Amygdala (tissue), 56 donors: ENCODE data around the gene INPP4A.
"Not testable (repeated sequence)": the region's sequence is repeated elsewhere in the genome, so short reads cannot be mapped to it uniquely, and the experiment has no call there.

Experiments
- DNase-seq, 56 donors: peaks; one replicate each; lab custom pipeline; 2025; lab: John Stamatoyannopoulos, UW

The INPP4A gene

DNA sequence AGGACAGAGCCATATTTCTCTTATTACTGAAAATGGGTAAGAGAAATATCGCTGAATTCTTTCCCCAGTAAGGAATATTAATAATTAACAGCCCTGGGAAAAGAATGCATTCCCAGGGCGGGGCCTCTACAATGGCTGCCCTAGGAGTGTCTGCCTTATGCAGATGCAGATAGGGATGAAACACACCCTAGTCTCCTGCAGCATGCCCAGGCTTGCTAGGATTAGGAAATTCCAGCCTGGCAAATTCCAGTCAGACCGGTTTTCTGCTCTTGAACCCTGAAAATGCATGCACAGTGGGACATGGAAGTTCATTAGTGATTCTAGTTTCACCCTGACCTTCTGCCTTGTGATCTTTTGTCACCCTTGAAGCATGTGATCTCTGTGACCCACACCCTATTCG, 9.0 kb upstream of the INPP4A start:
- DNase-seq: not testable (repeated sequence)

DNA sequence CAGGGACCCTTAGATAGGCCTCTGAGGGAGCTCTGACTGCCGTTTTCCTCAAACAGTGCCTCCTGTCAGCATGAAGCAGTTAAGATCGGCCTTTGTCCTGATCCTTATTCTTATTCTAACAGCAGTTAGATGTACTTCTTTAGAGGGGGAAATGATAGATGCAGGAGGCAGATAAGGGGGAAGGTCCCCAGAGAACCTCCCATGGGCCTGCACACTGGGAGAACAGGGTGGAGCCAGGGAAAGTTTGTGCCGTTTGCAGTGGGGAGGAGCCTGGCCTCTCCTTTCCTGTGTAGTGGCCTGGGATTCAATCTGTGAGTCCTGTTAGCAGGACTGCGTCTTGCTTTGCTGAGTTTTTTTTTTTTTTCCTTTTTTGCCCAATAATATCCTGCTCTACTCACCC, 7.9 kb upstream of the INPP4A start:
- DNase-seq: no peak

DNA sequence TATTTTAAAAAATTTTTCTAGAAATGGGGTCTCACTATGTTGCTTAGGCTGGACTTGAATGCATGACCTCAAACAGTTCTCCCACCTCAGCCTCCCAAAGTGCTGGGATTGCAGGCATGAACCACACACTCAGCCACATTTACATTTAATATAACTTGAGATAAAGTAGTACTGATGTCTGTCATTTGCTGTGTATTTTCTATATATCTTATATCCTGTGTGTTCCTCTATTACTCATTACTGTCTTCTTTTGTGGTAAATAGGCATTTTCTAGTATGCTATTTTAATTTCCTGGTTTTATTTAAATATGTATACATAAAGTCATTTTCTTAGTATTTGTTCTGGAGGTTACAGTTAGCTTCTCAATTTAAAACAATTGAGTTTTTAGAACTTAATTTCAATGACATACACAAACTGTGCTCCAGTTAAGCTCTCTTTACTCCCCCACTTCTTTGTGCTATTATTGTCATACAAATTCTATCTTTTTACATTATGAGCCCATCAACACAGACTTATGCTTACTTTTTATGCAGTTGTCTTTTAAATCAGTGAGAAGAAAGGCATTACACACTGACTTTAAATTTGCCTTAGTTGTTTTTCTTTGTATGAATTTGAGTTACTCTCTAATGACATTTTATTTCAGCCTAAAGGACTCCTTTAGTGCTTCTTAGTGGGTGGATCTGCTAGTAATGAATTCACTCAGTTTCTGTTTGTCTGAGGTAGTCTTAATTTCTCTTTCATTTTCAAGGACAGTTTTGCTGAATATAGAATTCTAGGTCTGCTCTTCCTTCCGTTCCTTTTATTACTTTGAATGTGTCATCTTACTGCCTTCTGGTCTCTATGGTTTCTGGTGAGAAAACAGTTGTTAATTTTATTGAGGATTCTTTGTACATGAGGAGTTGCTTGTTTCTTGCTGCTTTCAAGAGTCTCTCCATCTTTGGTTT, 6.2 kb upstream of the INPP4A start:
- DNase-seq: no peak

DNA sequence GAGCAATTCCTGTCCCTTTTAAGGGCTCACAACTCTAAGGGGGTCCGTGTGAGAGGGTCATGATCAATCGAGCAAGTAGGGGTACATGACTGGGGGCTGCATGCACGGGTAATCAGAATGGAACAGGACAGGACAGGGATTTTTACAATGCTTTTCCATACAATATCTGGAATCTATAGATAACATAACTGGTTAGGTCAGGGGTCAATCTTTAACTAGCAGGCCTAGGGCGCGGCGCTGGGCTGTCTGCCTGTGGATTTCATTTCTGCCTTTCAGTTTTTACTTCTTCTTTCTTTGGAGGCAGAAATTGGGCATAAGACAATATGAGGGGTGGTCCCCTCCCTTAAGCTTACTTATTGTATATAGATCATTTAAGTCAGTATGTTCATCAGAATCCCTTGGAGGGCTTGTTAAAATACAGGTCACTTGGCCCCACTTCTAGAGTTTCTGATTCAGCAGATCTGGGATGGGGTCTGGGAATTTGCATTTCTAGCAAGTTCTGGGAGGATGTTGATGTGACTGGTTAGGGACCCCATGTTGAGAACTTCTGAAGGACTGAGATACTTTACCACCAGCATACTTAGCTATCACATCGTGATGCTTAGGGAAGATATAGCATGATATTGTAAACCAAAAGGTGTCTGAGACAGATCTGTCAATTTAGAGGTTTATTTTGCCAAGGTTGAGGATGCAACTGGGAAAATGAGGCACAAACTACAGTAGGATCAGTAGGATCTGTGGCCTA, 2.8 kb upstream of the INPP4A start:
- DNase-seq: no peak

DNA sequence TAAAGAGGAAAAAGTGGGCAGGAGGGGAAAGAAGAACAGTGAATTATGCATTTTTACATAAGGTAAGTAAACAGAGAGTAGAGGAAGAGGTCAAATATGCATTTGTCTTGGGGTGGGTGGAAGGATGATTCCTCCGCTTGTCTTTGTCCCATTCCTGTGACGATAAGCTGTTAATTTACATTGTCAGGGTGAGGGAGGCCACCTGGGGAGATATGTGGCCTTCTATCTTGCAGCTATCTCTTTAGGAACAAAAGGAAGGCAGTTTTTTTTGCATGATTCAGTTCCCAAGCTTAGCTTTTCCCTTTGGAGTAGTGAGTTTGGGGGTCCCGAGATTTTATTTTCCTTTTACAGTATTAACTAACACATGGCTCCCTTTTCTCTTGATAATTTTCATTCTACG, 2.2 kb upstream of the INPP4A start:
- no peak for DNase-seq

DNA sequence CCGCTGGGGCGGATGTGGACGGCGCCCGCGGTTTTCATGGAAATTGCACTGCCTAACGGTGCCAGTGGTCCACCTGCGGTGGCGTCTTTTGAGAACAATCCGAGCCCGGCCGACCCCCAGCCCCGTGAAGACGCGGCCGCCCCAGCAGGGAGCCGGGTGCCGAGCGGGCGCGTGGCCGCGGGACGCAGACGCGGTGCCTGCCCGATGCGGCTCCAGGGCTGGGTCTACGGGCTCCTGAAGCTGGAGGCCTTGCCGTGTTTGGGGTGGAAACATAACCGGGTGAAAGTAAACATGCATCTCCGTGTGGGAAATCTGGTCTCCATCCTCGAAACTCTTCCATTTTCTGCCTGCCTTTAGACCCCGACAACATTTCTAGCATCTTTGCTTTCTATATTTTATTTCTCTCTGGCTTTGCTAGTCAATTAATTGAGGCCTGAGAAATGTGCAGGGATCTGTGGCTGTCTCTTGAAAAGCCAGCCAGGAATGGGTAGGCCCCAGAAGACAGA, 572 bp downstream of the INPP4A start:
- DNase-seq: peak in 2 of 56 donors; percentile 30 to 35

DNA sequence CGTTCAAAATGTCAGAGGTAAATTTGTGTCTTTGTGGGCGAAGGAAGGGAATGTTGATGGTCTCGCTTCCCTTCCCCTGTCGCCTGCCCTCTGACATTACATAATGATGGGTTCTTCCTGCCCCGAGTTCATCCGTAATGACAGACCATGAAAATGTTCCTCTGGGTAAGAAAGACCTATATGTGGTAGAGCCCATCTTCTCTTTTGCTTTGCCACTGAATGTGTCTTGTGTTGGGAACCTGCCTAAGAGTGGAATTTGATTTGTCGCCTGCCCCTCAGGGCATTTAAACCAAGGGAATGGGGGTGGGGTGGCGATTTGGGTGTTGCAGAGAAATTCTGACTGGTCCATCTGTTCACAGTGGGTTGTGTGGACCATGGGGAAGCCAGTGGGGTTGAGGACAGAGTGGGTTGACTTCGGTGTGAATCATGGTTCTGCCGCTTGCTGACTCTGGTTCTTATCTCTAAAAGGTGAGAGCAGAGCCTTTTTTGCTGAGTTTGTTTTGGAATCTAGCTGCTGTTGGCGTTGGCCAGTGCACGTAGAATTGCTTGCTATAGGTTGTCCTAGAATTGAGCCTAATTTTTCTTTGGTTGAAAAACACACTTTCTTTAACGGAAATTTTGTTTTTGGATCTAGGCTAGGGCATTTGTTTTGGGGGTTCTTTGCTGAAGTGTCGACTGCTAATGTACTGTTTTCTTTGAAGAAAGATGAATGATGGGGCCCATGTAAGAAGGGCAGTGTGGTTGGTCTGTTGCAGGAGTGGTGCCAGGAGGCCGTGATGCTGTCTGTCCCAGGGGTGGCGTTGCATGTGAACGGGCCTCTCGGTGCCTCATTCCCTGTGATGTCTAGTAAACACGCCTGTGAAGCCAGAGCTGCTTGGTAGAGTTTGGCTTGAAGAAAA, 1.3 kb downstream of the INPP4A start:
- DNase-seq: no peak

DNA sequence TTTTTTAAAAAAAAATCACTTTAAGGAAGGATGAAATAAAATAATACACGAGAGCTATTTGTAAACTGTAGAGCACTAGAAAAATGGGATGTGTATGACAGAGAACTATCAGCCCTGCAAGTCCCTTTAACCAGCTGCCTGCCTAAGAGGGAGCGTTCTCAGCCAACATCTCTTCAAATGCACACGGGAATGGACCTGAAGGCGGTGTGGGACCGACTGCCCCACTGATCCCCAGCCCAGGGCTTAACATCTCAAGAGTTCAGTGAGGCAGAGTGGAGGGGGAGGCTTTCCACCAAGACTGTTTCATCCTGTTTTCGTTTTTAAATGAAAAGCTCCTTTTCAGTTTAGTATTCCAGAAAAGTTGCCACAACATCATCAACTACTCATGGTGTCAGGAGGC, 2.2 kb downstream of the INPP4A start:
- DNase-seq: no peak

DNA sequence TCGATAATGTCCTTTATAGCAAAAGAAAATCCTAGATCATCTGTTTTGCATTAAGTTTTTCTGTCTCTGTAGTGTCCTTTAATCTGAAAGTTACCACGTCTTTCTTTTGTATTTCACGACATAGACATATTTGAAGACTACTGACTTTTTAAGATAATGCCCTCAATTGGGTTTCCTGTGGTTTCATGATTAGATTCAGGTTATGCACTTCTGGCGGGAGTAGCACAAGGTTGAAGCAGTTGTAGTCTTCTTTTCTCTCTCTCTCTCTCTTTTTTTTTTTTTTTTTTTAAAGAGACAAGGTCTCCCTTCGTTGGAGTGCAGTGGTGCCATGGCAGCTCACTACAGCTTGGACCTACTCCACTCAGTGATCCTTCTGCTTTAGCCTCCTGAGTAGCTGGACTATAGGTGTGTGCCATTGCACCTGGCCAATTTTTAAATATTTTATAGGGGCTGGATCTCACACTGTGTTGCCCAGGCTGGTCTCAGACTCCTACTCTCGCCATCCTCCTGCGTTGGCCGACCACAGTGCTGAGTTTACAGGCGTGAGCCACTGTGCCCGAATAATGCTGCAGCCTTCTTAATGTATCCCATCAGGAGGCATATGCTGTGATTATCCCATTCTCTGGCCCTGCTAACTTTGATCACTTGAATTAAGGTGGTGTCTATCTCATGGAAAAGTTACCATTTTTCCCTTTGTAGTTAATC, 3.9 kb downstream of the INPP4A start:
- DNase-seq: no peak

DNA sequence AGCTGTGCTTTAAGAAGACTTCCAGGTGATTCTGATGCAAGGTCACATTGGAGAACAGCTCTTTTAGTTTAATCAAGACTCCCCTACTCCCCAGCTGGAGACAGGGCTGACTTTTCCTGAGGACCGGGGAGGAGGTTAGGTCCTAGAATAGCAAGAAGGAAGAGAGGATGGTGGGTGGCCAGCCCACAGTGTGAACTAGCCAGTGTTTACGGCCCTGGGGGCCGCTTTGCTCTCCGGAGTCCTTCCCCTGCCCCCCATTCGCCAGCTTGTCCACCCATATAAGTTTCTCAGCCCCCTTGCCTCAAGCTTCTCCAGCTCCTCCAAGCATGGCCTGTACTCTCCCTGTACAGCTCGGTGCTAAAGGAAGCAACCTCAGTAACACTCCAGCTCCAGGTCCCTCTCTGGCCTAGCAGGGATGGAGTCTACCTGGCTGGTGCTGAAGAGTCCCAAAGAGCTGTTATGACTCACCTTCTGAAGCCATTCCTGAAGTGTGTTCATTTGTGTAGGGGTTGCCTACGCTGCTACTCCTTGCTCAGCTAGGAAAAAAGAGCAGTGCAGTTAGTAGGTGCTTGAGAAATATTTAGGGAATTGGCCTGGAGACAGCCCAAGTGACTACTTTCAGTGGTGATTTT, 7.9 kb downstream of the INPP4A start:
- no peak for DNase-seq

DNA sequence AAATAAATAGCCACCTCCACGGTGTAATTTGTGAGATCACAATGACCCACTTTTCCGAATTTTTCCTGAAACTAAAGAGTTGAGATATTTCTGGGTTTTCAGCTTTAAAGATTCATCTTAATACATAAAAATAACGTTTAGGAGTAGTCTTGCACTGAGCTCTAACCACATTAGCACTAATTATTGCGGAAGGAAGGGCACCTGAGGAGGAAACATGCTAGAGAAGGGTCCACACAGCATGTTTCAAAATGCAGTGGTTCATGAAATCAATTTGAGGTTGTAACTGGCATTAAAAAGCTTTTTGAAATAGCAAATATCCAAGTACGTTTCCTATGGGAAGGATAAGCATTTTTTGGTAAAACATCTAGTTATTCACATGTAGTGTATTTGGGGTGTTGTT, 8.4 kb downstream of the INPP4A start:
- DNase-seq: no peak

DNA sequence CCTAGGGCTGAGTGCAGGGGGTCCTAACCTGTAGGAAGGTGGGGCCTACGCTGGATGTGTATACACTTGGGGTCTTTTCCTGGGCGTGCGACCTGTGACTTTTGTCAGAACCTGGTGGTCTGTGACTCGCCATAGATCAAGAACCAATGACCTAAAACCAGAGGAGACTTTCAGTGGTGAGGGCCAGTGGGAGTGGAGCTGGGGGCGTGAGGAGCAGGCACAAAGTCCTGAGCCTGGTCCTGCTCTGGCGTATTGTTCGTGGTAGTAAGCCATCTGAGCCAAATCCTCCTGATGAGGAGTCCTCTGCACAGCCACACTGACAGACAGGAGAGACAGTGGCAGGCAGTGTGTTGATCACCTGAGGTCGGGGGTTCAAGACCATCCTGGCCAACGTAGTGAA, 8.9 kb downstream of the INPP4A start:
- DNase-seq: no peak

DNA sequence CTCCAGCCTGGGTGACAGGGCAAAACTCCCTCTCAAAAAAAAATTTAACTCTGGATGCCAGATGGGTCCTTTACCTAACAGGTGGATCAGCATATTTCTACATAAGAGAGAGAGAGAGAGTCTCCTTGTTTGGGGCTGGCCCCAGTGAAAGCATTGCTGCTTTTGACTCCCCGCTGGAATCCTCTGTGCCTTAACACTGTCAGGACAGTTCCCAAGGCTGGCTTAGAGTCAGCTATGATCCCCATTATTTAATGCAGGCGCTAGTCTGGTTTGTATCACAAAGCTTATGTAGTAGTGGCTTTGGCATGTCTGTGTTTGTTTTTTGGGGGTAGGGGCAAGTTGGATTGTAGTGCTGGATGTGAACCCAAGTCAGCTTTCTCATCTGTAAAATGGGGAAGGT, 9.4 kb downstream of the INPP4A start:
- DNase-seq: no peak

DNA sequence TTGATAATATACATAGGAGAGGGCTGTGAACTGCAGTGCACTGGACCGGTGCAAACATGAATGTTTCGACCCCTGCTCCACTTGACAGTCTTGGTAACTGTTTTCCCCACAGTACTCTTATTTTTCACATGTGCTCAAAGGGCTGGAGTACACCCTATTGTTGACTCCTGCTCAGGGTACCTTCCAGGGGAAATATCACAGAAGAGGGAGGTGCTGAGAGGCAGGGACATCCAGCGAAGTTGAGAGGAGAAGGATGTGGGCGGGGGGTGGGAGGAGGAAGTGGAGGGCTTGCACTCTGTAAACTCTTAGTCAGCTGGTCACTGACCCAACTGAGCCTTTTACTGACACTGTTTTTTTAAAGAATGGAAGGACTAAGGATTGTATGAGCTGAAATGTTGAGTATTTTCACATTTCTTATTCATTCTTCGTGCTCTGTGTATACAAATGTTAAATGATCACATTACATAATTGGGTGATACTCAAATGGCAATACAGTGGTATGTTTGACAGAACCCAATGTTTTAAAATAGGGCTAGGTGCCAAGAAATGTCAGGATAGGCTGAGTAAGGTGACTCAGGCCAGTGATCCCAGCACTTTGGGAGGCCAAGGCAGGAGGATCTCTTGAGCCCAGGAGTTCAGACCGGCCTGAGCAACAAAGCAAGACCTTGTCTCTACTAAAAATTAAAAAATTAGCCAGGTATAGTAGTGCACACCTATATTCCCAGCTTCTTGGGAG, 10.0 kb downstream of the INPP4A start:
- peak in 1 of 56 donors; percentile 13 for DNase-seq

DNA sequence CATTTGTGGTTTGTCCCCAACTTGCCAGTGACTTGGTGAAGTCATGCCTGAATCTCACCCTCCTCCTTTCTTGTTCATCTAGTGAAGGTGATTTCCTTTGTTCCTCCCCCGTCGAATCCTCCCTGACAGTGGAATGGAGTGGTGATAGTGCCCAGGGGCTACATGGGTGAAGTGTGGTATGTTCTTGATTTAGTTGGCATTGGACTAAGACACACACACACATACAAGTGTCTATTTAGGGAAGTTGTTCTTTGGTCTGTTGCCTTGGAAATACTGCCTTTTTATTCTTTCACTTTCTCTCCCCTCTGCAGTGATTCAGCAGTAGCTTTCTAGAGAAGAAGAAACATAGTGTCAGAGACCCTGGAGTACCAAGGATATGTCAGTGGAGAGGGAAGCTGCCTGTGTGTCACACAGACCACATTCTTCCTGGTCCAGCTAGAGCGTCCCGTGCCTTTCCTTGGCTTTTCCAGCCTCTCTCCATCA, 10.9 kb downstream of the INPP4A start:
- peak in 1 of 56 donors; percentile 32 for DNase-seq

DNA sequence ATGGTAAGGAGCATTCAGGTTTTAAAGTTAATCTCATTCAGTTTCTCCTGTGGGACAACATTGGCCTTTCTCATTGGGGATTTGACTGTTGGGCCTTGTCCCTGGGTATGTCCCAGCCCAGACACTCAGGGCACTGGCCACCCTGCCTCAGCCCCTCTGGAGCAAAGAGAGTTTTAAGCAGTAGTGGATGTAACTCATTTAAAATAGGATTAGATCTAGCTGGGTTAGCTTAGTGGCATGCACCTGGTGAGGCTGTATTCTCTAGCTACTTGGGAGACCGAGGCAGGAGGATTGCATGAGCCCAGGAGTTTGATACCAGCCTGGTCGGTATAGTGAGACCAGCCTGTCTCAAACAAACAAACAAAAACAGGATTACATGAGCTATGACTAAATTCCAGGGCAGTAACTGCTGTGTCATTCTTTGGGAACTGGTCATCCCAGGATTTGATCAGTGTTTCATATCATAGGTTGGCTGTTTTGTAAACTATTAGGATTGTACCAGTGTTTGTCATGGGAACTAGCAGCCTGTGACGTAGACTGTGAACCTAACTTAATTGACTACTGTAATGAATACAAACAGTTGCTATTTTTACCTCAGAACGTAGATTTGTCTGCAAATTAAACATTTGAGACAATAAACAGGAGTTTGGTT, 12.5 kb downstream of the INPP4A start:
- no peak for DNase-seq

DNA sequence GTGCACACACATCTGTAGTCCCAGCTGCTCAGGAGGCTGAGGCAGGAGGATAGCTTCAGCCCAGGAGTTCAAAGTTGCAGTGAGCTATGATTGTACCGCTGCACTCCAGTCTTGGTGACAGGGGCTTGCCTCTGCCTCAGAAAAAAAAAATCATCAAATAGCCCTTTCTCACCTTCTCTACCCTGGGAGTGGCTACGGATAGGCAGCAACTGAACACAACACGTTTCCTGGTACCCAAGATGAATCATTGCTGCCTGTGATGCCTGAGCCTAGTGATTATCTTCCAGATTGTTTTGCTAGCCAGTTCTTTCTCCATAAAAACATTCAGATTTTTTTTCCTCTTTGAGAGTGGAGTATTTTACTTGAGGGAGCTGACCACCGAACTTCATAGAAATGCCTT, 13.5 kb downstream of the INPP4A start:
- DNase-seq: no peak
